Endothelial cell of umbilical vein (primary cell): Measurements from ENCODE around the gene CDHR5.

ENCODE experiments used
- EZH2 ChIP-seq: IDR thresholded peaks from 2 replicates; pipeline ENCODE4 v1.6.1; 2012; ENCODE audit warnings: borderline replicate concordance, low read depth, mild to moderate bottlenecking, moderate library complexity, low read length, inconsistent platforms; ENCODE audit not compliant: severe bottlenecking
- GATA2 ChIP-seq: IDR thresholded peaks from 2 replicates; pipeline ENCODE4 v1.7.0; 2011; ENCODE audit warnings: low read depth, mild to moderate bottlenecking, moderate library complexity, mixed read lengths, low read length; ENCODE audit not compliant: insufficient read length, insufficient read depth
- JUN ChIP-seq: IDR thresholded peaks from 2 replicates; pipeline ENCODE4 v1.6.1; 2011; ENCODE audit warnings: borderline replicate concordance, low read depth; ENCODE audit not compliant: insufficient read length, insufficient read depth
- MYC ChIP-seq: IDR thresholded peaks from one replicate; pipeline ENCODE4 v1.6.1; 2011; ENCODE audit warnings: mild to moderate bottlenecking, low read depth, low read length
- POLR2A ChIP-seq: IDR thresholded peaks from 2 replicates; pipeline ENCODE4 v1.6.1; 2012; ENCODE audit warnings: low read depth, mild to moderate bottlenecking, control low read depth, low read length
- POLR2AphosphoS5 ChIP-seq: IDR thresholded peaks from 2 replicates; pipeline ENCODE4 v1.6.1; 2012; ENCODE audit warnings: low read depth, mild to moderate bottlenecking, control low read depth, low read length, moderate library complexity; ENCODE audit not compliant: insufficient read depth
- TF ChIP-seq, protein P1 (sequence below), 2 donors: IDR thresholded peaks; 1 replicate in 1 of 2; 2 replicates in 1 of 2; pipeline ENCODE4 v1.5.1; 2011; ENCODE audit warnings: low read length in 2 of 2, mild to moderate bottlenecking in 2 of 2, moderate library complexity in 2 of 2, control low read depth in 1 of 2, inconsistent platforms in 1 of 2, low read depth in 1 of 2; ENCODE audit not compliant: insufficient read depth in 1 of 2; ENCODE audit errors: extremely low read depth in 1 of 2
- TF ChIP-seq, protein P2 (sequence below): IDR thresholded peaks from 2 replicates; pipeline ENCODE4 v1.6.1; 2011; ENCODE audit not compliant: insufficient read depth, insufficient read length

DNA sequence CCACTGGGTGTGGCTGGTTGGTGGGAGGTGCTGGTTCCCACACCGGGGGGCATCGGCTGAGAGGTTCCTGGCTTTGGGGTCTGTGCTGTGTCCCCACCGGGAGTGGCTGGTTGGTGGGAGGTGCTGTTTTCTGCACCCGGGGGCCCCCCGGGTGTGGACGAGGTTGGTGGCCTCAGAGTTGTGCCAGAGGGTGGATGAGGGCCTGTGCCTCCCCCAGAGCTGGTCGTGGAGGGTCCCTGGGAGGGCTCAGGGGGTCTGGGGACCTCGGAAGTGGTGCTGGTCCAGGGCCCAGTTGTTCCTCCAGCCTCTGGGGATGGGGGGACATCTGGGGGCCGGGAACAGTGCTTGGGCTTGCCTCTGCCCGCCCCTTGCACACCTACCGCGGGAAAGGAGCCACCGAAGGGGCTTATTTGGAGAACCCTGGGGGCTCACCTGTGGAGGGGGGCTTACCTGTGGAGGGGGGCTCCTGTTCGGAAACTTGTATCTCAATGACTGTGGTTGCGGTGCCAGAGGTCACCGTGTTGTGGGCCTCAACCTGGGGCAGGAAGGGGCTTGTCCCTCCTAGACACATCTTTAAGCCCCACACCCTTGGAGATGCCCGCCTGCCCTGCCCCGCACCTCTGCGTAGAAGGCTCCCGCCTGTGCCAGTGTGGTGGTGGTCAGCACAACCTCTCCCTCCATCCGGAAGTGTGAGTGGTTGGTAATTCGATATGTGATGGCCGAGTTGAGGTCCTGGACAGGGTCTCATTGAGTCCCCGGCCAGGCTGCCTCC, 5.7 kb downstream of the CDHR5 start:
- TF ChIP-seq, protein P1, sequence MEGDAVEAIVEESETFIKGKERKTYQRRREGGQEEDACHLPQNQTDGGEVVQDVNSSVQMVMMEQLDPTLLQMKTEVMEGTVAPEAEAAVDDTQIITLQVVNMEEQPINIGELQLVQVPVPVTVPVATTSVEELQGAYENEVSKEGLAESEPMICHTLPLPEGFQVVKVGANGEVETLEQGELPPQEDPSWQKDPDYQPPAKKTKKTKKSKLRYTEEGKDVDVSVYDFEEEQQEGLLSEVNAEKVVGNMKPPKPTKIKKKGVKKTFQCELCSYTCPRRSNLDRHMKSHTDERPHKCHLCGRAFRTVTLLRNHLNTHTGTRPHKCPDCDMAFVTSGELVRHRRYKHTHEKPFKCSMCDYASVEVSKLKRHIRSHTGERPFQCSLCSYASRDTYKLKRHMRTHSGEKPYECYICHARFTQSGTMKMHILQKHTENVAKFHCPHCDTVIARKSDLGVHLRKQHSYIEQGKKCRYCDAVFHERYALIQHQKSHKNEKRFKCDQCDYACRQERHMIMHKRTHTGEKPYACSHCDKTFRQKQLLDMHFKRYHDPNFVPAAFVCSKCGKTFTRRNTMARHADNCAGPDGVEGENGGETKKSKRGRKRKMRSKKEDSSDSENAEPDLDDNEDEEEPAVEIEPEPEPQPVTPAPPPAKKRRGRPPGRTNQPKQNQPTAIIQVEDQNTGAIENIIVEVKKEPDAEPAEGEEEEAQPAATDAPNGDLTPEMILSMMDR (IDR thresholded peaks at IDR 0.05; ENCODE audit: extremely low read depth in 1 of 2, insufficient read depth in 1 of 2, low read depth in 1 of 2, low read length in 2 of 2) = no peak
- TF ChIP-seq JUN (no peak), MYC (no peak), POLR2A (no peak), POLR2AphosphoS5 (no peak), EZH2 (no peak), GATA2 (no peak)
- TF ChIP-seq, protein P2, sequence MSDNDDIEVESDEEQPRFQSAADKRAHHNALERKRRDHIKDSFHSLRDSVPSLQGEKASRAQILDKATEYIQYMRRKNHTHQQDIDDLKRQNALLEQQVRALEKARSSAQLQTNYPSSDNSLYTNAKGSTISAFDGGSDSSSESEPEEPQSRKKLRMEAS = no peak
